Activated CD4-positive, alpha-beta T cell treated with anti-CD3 and anti-CD28 coated beads, Interleukin-2, amount 50 U/mL, for 1 hour (primary cell): ENCODE data around the gene TBX3.
"Not testable (repeated sequence)": the region's sequence is repeated elsewhere in the genome, so short reads cannot be mapped to it uniquely, and the experiment has no call there.

Experiments used
- DNase-seq: peaks from one replicate; pipeline ENCODE4 v3.0.0-alpha.2; 2020

Gene TBX3

GRCh38 chr12:114684098-114684869, at the start of gene TBX3:
Gene TBX3 (minus strand): TSS chr12:114684175. CDS start chr12:114683200, 975 bp downstream.
- peak; percentile 18 for DNase-seq

GRCh38 chr12:114732426-114733030, 48.6 kb upstream of the TBX3 start:
- DNase-seq: no peak

- no peak for DNase-seq
These were observed 45.8 kb upstream of the TBX3 start for GRCh38 chr12:114729731-114730130.

GRCh38 chr12:114726092-114726710, 42.2 kb upstream of the TBX3 start:
- DNase-seq: no peak

GRCh38 chr12:114722176-114722575, 38.2 kb upstream of the TBX3 start:
- DNase-seq: not testable (repeated sequence)

- DNase-seq: no peak
These were observed 37.3 kb upstream of the TBX3 start for GRCh38 chr12:114721266-114721665.

GRCh38 chr12:114713466-114714215, 29.7 kb upstream of the TBX3 start:
- no peak for DNase-seq

GRCh38 chr12:114711689-114712152, 27.7 kb upstream of the TBX3 start:
- DNase-seq: no peak

GRCh38 chr12:114710151-114710550, 26.2 kb upstream of the TBX3 start:
- DNase-seq: no peak

- no peak for DNase-seq
These were observed 25.1 kb upstream of the TBX3 start for GRCh38 chr12:114709112-114709511.

- DNase-seq: not testable (repeated sequence)
These were observed 24.6 kb upstream of the TBX3 start for GRCh38 chr12:114708598-114708997.

- DNase-seq: no peak
These were observed 20.1 kb upstream of the TBX3 start for GRCh38 chr12:114704096-114704495.

- DNase-seq: no peak
These were observed 19.1 kb upstream of the TBX3 start for GRCh38 chr12:114703060-114703493.

GRCh38 chr12:114702462-114702861, 18.5 kb upstream of the TBX3 start:
- no peak for DNase-seq

GRCh38 chr12:114701553-114701952, 17.6 kb upstream of the TBX3 start:
- no peak for DNase-seq

- DNase-seq: no peak
These were observed 17.1 kb upstream of the TBX3 start for GRCh38 chr12:114701104-114701414.

GRCh38 chr12:114700392-114701103, 16.6 kb upstream of the TBX3 start:
- DNase-seq: no peak

GRCh38 chr12:114698566-114699163, 14.7 kb upstream of the TBX3 start:
- DNase-seq: no peak

GRCh38 chr12:114697741-114698565, 14.0 kb upstream of the TBX3 start:
- no peak for DNase-seq

GRCh38 chr12:114697243-114697716, 13.3 kb upstream of the TBX3 start:
- no peak for DNase-seq
